ENCODE results near the gene PITPNC1.
"Not testable (repeated sequence)": the region's sequence is repeated elsewhere in the genome, so short reads cannot be mapped to it uniquely, and the experiment has no call there.

PITPNC1 gene

GRCh38 chr17:67509390-67510287 lies 132.6 kb downstream of the PITPNC1 start:
- TF ChIP-seq CTCF (IDR thresholded peaks at IDR 0.05; ENCODE audit: insufficient read depth, low read length, poor library complexity, severe bottlenecking): no peak
- Histone ChIP-seq H3K4me3 (replicated peaks; ENCODE audit: low read depth, low read length) (no peak overlapping the region), H3K36me3 (ENCODE audit: control insufficient read depth, insufficient read depth, low read length) (no peaks in the 10 kb centered on the region), H3K27me3 (replicated peaks; ENCODE audit: control insufficient read depth, insufficient read depth, low read length) (no peaks in the 10 kb centered on the region)
- DNase-seq (ENCODE audit: extremely low read depth, insufficient read length): no peak

GRCh38 chr17:67511012-67511411 lies 133.9 kb downstream of the PITPNC1 start:
- Histone ChIP-seq H3K27me3 (replicated peaks; ENCODE audit: control insufficient read depth, insufficient read depth, low read length) (no peaks in the 10 kb centered on the region), H3K4me3 (replicated peaks; ENCODE audit: low read depth, low read length) (no peak overlapping the region), H3K36me3 (ENCODE audit: control insufficient read depth, insufficient read depth, low read length) (no peaks in the 10 kb centered on the region)
- no peak for TF ChIP-seq CTCF (IDR thresholded peaks at IDR 0.05; ENCODE audit: insufficient read depth, low read length, poor library complexity, severe bottlenecking)
- no peak for DNase-seq (ENCODE audit: extremely low read depth, insufficient read length)

- Histone ChIP-seq H3K4me3 (replicated peaks; ENCODE audit: low read depth, low read length) (no peak overlapping the region), H3K27me3 (replicated peaks; ENCODE audit: control insufficient read depth, insufficient read depth, low read length) (no peaks in the 10 kb centered on the region), H3K36me3 (ENCODE audit: control insufficient read depth, insufficient read depth, low read length) (no peaks in the 10 kb centered on the region)
- no peak for DNase-seq (ENCODE audit: extremely low read depth, insufficient read length)
- no peak for TF ChIP-seq CTCF (IDR thresholded peaks at IDR 0.05; ENCODE audit: insufficient read depth, low read length, poor library complexity, severe bottlenecking)
These were observed 134.7 kb downstream of the PITPNC1 start for GRCh38 chr17:67511804-67512203.

- no peak for TF ChIP-seq CTCF (IDR thresholded peaks at IDR 0.05; ENCODE audit: insufficient read depth, low read length, poor library complexity, severe bottlenecking)
These were observed 137.9 kb downstream of the PITPNC1 start for GRCh38 chr17:67514998-67515397.

GRCh38 chr17:67515490-67516083 lies 138.5 kb downstream of the PITPNC1 start:
- DNase-seq (ENCODE audit: extremely low read depth, insufficient read length): no peak
- no peak overlapping the region for H3K4me3 ChIP-seq (replicated peaks; ENCODE audit: low read depth, low read length)
- TF ChIP-seq CTCF (IDR thresholded peaks at IDR 0.05; ENCODE audit: insufficient read depth, low read length, poor library complexity, severe bottlenecking): no peak
- H3K36me3 ChIP-seq (ENCODE audit: control insufficient read depth, insufficient read depth, low read length): no peaks in the 10 kb centered on the region
- H3K27me3 ChIP-seq (replicated peaks; ENCODE audit: control insufficient read depth, insufficient read depth, low read length): no peaks in the 10 kb centered on the region

More at GRCh38 chr17:67514998-67515397, 137.9 kb downstream of the PITPNC1 start:
- Histone ChIP-seq H3K4me3 (replicated peaks; ENCODE audit: low read depth, low read length) (no peak overlapping the region), H3K27me3 (replicated peaks; ENCODE audit: control insufficient read depth, insufficient read depth, low read length) (no peaks in the 10 kb centered on the region), H3K36me3 (ENCODE audit: control insufficient read depth, insufficient read depth, low read length) (no peaks in the 10 kb centered on the region)
- DNase-seq (ENCODE audit: extremely low read depth, insufficient read length): no peak

GRCh38 chr17:67516571-67516970 lies 139.5 kb downstream of the PITPNC1 start:
- H3K36me3 ChIP-seq (ENCODE audit: control insufficient read depth, insufficient read depth, low read length); H3K27me3 ChIP-seq (replicated peaks; ENCODE audit: control insufficient read depth, insufficient read depth, low read length); DNase-seq (ENCODE audit: extremely low read depth, insufficient read length); H3K4me3 ChIP-seq (replicated peaks; ENCODE audit: low read depth, low read length): not testable (repeated sequence)
